ENCODE data around the gene CHST11.
A peak's percentile ranks its signal among the peaks of the same experiment; 100 is the strongest.
"Not testable (repeated sequence)": the region's sequence is repeated elsewhere in the genome, so short reads cannot be mapped to it uniquely, and the experiment has no call there.

The CHST11 gene

GRCh38 chr12:104560881-104561280, 104.1 kb downstream of the CHST11 start:
- Histone ChIP-seq H3K79me2 (ENCODE audit: control insufficient read depth, low read length) (no peaks in the 10 kb centered on the region), H4K20me1 (ENCODE audit: control insufficient read depth, insufficient read depth, low read depth, low read length) (0 out of 2 replicates have a peak, but pooled peaks cover 2% of the 10 kb centered on the region)

GRCh38 chr12:104562763-104563162, 106.0 kb downstream of the CHST11 start:
- TF ChIP-seq EZH2phosphoT487 (IDR thresholded peaks at IDR 0.05; ENCODE audit: borderline replicate concordance, low read length), result no peak
- H4K20me1 ChIP-seq (ENCODE audit: control insufficient read depth, insufficient read depth, low read depth, low read length), result no peaks in the 10 kb centered on the region
- H3K27me3 ChIP-seq (ENCODE audit: control insufficient read depth, low read length), result no peaks in the 10 kb centered on the region
- H3K9me3 ChIP-seq (ENCODE audit: control insufficient read depth, insufficient read depth, low read length), result peaks cover 9% of the 10 kb centered on the region; the same call in 1 of the 2 replicates
- H3K4me2 ChIP-seq (ENCODE audit: low read length), result no peak overlapping the region
- no peaks in the 10 kb centered on the region; the same call in 1 of the 2 replicates for H3K79me2 ChIP-seq (ENCODE audit: control insufficient read depth, low read length)
- H3F3A ChIP-seq (ENCODE audit: control insufficient read depth, insufficient read depth), result no peaks in the 10 kb centered on the region
- peaks cover 22% of the 10 kb centered on the region for H3K4me1 ChIP-seq (ENCODE audit: control insufficient read depth, low read length)
- no peaks in the 10 kb centered on the region for H3K9me2 ChIP-seq (replicated peaks; ENCODE audit: control insufficient read depth, low read length)
- no peak overlapping the region for H3K27ac ChIP-seq (ENCODE audit: low read depth, low read length)
- H3K4me3 ChIP-seq (ENCODE audit: low read length), result no peak overlapping the region
- H3K36me3 ChIP-seq (ENCODE audit: control insufficient read depth, low read length), result no peaks in the 10 kb centered on the region

More at GRCh38 chr12:104560881-104561280, 104.1 kb downstream of the CHST11 start:
- Histone ChIP-seq H3K4me1 (ENCODE audit: control insufficient read depth, low read length) (peaks cover 4% of the 10 kb centered on the region), H3K27ac (ENCODE audit: low read depth, low read length) (no peak overlapping the region), H3K4me3 (ENCODE audit: low read length) (no peak overlapping the region), H3K27me3 (ENCODE audit: control insufficient read depth, low read length) (no peaks in the 10 kb centered on the region), H3F3A (ENCODE audit: control insufficient read depth, insufficient read depth) (no peaks in the 10 kb centered on the region), H3K9me2 (replicated peaks; ENCODE audit: control insufficient read depth, low read length) (no peaks in the 10 kb centered on the region), H3K9me3 (ENCODE audit: control insufficient read depth, insufficient read depth, low read length) (peaks cover 9% of the 10 kb centered on the region; the same call in 1 of the 2 replicates), H3K36me3 (ENCODE audit: control insufficient read depth, low read length) (no peaks in the 10 kb centered on the region), H3K4me2 (ENCODE audit: low read length) (no peak overlapping the region)
- TF ChIP-seq, protein P1, sequence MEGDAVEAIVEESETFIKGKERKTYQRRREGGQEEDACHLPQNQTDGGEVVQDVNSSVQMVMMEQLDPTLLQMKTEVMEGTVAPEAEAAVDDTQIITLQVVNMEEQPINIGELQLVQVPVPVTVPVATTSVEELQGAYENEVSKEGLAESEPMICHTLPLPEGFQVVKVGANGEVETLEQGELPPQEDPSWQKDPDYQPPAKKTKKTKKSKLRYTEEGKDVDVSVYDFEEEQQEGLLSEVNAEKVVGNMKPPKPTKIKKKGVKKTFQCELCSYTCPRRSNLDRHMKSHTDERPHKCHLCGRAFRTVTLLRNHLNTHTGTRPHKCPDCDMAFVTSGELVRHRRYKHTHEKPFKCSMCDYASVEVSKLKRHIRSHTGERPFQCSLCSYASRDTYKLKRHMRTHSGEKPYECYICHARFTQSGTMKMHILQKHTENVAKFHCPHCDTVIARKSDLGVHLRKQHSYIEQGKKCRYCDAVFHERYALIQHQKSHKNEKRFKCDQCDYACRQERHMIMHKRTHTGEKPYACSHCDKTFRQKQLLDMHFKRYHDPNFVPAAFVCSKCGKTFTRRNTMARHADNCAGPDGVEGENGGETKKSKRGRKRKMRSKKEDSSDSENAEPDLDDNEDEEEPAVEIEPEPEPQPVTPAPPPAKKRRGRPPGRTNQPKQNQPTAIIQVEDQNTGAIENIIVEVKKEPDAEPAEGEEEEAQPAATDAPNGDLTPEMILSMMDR (IDR thresholded peaks at IDR 0.05; ENCODE audit: low read depth, low read length, poor library complexity, severe bottlenecking), result no peak
- no peak for TF ChIP-seq EZH2phosphoT487 (IDR thresholded peaks at IDR 0.05; ENCODE audit: borderline replicate concordance, low read length)

DNA sequence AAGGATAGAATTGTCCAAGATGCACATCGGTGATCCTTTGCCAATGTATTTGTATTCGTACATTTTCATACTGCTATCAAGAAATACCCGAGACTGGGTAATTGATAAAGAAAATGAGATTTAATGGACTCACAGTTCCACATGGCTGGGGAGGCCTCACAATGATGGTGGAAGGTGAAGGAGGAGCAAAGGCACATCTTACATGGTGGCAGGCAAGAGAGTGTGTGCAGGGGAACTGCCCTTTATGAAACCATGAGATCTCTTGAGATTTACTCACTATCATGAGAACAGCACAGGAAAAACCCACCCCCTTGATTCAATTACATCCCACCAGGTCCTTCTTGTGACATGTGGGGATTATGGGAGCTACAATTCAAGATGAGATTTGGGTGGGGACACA, 107.9 kb downstream of the CHST11 start:
- H3K4me2 ChIP-seq (ENCODE audit: low read length); H3K36me3 ChIP-seq (ENCODE audit: control insufficient read depth, low read length); H3K79me2 ChIP-seq (ENCODE audit: control insufficient read depth, low read length); H3K4me3 ChIP-seq (ENCODE audit: low read length); H3K9me3 ChIP-seq (ENCODE audit: control insufficient read depth, insufficient read depth, low read length); H3K9me2 ChIP-seq (replicated peaks; ENCODE audit: control insufficient read depth, low read length); H3F3A ChIP-seq (ENCODE audit: control insufficient read depth, insufficient read depth); H4K20me1 ChIP-seq (ENCODE audit: control insufficient read depth, insufficient read depth, low read depth, low read length); H3K27ac ChIP-seq (ENCODE audit: low read depth, low read length); H3K27me3 ChIP-seq (ENCODE audit: control insufficient read depth, low read length): not testable (repeated sequence)
- peaks cover 41% of the 10 kb centered on the region for H3K4me1 ChIP-seq (ENCODE audit: control insufficient read depth, low read length)

DNA sequence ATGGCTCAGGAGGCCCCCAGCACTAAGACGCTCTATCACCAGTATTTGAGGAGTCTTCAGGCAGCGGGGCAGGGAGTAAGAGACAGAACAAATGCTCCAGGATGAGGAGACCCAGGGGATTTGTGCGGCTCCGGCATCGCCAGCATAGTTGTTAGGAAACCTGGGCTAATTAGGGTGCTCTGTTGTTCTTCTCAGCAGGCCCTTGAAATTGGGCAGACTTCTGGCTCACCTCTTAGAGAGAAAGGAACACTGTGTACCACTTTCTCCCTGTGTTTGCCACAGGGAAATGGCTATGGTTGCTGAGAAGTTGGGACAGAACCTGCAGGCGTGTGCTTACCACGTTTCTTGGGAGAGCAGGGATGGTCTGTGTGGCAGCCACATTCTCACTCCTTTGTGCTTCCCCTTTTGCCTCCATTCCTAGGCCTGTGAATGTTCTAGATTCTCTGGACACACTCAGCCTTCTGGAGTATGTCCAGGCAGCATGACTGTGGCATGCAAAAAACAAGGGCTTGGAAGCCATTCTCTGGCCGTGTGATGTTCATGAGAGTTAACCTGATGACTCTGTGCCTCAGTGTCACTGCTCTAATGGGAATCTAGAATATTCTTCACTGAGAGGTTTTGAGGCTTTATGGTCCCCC, 109.0 kb downstream of the CHST11 start:
- H3K9me3 ChIP-seq (ENCODE audit: control insufficient read depth, insufficient read depth, low read length), result peaks cover 9% of the 10 kb centered on the region; the same call in 1 of the 2 replicates
- H3K9me2 ChIP-seq (replicated peaks; ENCODE audit: control insufficient read depth, low read length), result no peaks in the 10 kb centered on the region
- no peaks in the 10 kb centered on the region for H3K27me3 ChIP-seq (ENCODE audit: control insufficient read depth, low read length)
- no peak overlapping the region for H3K4me3 ChIP-seq (ENCODE audit: low read length)
- no peaks in the 10 kb centered on the region for H4K20me1 ChIP-seq (ENCODE audit: control insufficient read depth, insufficient read depth, low read depth, low read length)
- H3K27ac ChIP-seq (ENCODE audit: low read depth, low read length), result no peak overlapping the region
- H3F3A ChIP-seq (ENCODE audit: control insufficient read depth, insufficient read depth), result peaks cover 12% of the 10 kb centered on the region
- TF ChIP-seq, protein P1 (IDR thresholded peaks at IDR 0.05; ENCODE audit: low read depth, low read length, poor library complexity, severe bottlenecking), result no peak
- no peak for TF ChIP-seq EZH2phosphoT487 (IDR thresholded peaks at IDR 0.05; ENCODE audit: borderline replicate concordance, low read length)
- peaks cover 2% of the 10 kb centered on the region; the same call in 1 of the 2 replicates for H3K79me2 ChIP-seq (ENCODE audit: control insufficient read depth, low read length)
- H3K4me1 ChIP-seq (ENCODE audit: control insufficient read depth, low read length), result peaks cover 52% of the 10 kb centered on the region
- 0 out of 2 replicates have a peak overlapping the region, but pooled peaks have one; percentile 32 for H3K4me2 ChIP-seq (ENCODE audit: low read length)
- H3K36me3 ChIP-seq (ENCODE audit: control insufficient read depth, low read length), result no peaks in the 10 kb centered on the region

Data from DOHH2 (cell line).